Mucosa of descending colon (tissue), 3 donors: ENCODE data around the gene STAT5A. TPM values are rescaled to one million over a fixed set of nuclear protein-coding genes. Genes with fewer than 3 reads are reported as not detected.

ENCODE experiments used
- ATAC-seq: fragments of 200-7000 bp; cut with Tn5 transposase; one replicate; pipeline ENCODE4 v1.9.1; 2020; ENCODE audit warnings: mild to moderate bottlenecking, moderate library complexity
- DNase-seq, 3 donors: peaks; one replicate each; pipeline ENCODE4 v3.0.0-alpha.2; 2020
- H3K36me3 ChIP-seq: fragments of 200-600 bp; one replicate; pipeline ENCODE4 v1.8.0; 2021; ENCODE audit warnings: low read depth, mild to moderate bottlenecking
- H3K4me1 ChIP-seq: fragments of 200-600 bp; one replicate; pipeline ENCODE4 v1.8.0; 2021; ENCODE audit warnings: low read depth, mild to moderate bottlenecking
- H3K4me3 ChIP-seq: fragments of 200-600 bp; one replicate; pipeline ENCODE4 v1.8.0; 2021; ENCODE audit warnings: mild to moderate bottlenecking
- H3K9me3 ChIP-seq: fragments of 200-600 bp; one replicate; pipeline ENCODE4 v1.8.0; 2021; ENCODE audit warnings: mild to moderate bottlenecking
- CTCF ChIP-seq: fragments of 200-600 bp; IDR thresholded peaks from one replicate; pipeline ENCODE4 v1.8.0; 2022; ENCODE audit warnings: antibody characterized with exemption, mild to moderate bottlenecking
- intact Hi-C, 2 donors: fragments of 100-400 bp; cut with DNase I in 1 of 2; cut with micrococcal nuclease in 1 of 2; formaldehyde crosslinking; loops; one replicate each; pipeline versions ENCODE4 v1.11.0 to v1.11.1; 2022; cut with DNase I, micrococcal nuclease
- total RNA-seq, 3 donors: library from RNA; stranded (reverse); fragmentation: NEBNext Ultra II Directional in 2 of 3; extraction: Animal tissue kit (Norgen Biotek cat#: 25700) in 2 of 3; gene quantifications; one replicate each; pipeline versions ENCODE4 v1.2.1 to v1.2.4, GENCODE V29; 2021 to 2023
- donor health status: DM: no; HTN: no; CAD: no; lungs with moderate emphysema.
- donor health status: DM: no; HTN: no; CAD: no.
- donor health status: DM: no; HTN: yes; CAD: no.

Gene STAT5A
- total RNA-seq, 3 donors from 2014 or later, result 26.4 to 53.7 (median 29.7) TPM

DNA sequence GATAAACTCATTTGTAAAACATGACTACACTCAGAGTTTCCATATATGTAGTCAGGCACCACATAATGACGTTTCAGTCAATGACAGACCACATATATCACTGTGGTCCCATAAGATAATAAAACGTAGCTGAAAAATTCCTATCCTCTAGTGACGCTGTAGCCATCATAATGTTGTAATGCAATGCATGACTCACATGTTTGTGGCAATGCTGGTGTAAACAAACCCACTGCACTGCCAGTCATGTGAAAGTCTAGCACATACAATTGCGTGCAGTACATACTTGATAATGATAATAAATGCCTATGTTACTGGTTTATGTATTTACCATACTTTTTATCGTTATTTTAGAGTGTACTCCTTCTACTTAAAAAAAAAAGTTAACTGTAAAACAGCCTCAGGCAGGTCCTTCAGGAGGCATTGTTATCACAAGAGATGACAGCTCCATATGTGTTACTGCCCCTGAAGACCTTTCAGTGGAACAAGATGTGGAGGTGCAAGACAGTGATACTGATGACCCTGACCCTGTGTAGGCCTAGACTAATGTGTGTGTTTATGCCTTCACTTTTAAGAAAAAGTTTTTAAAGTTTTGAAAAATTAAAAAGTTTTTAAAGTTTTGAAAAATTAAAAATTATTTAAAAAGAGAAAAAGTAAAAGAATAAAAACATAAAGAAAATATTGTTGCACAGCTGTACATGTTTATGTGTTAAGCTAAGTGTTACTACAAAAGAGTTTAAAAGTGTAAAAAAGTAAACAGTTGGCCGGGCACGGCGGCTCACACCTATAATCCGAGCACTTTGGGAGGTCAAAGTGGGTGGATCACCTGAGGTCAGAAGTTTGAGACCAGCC is 21.2 kb upstream of the STAT5A start:
- TF ChIP-seq CTCF, result no peak
- H3K36me3 ChIP-seq, result no peaks in the 10 kb centered on the region
- intact Hi-C loops, result no loop called here
- H3K4me1 ChIP-seq, result no peaks in the 10 kb centered on the region
- H3K9me3 ChIP-seq, result no peaks in the 10 kb centered on the region
- DNase-seq (no peak), ATAC-seq (peak; percentile 76)
- no peak overlapping the region for H3K4me3 ChIP-seq

DNA sequence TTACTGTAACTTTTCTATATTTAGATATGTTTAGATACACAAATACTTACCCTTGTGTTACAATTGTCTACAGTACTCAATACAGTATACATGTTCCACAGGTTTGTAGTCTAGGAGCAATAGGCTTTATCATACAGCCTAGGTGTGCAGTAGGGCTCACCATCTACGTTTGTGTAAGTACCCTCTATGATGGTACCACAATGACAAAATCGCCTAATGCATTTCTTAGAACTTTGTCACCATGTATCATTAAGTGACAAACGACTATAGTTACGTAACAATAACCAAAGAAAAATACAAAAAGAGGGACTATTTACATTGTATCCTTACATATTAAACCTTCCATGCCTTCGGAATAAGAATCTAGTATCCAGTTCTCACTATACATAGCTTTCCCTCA is 20.1 kb upstream of the STAT5A start:
- no peaks in the 10 kb centered on the region for H3K4me1 ChIP-seq
- no peak for DNase-seq
- TF ChIP-seq CTCF, result no peak

GRCh38 chr17:42270170-42270535 is 18.1 kb upstream of the STAT5A start:
- ATAC-seq, result no peak

More for the DNA sequence above, 20.1 kb upstream of the STAT5A start:
- Histone ChIP-seq H3K4me3 (no peak overlapping the region), H3K9me3 (no peaks in the 10 kb centered on the region), H3K36me3 (no peaks in the 10 kb centered on the region)
- ATAC-seq, result no peak
- intact Hi-C loops, result no loop called here

GRCh38 chr17:42270596-42270995 is 17.7 kb upstream of the STAT5A start:
- Histone ChIP-seq H3K9me3 (no peaks in the 10 kb centered on the region), H3K4me3 (no peak overlapping the region), H3K4me1 (peaks cover 12% of the 10 kb centered on the region), H3K36me3 (no peaks in the 10 kb centered on the region)
- DNase-seq, result no peak
- intact Hi-C loops, result no loop called here
- no peak for TF ChIP-seq CTCF
- ATAC-seq, result no peak

More at GRCh38 chr17:42270170-42270535, 18.1 kb upstream of the STAT5A start:
- TF ChIP-seq CTCF, result no peak
- no peaks in the 10 kb centered on the region for H3K36me3 ChIP-seq
- H3K4me3 ChIP-seq, result no peak overlapping the region
- no peak for DNase-seq
- H3K4me1 ChIP-seq, result peaks cover 12% of the 10 kb centered on the region
- H3K9me3 ChIP-seq, result no peaks in the 10 kb centered on the region
- intact Hi-C loops, result no loop called here

DNA sequence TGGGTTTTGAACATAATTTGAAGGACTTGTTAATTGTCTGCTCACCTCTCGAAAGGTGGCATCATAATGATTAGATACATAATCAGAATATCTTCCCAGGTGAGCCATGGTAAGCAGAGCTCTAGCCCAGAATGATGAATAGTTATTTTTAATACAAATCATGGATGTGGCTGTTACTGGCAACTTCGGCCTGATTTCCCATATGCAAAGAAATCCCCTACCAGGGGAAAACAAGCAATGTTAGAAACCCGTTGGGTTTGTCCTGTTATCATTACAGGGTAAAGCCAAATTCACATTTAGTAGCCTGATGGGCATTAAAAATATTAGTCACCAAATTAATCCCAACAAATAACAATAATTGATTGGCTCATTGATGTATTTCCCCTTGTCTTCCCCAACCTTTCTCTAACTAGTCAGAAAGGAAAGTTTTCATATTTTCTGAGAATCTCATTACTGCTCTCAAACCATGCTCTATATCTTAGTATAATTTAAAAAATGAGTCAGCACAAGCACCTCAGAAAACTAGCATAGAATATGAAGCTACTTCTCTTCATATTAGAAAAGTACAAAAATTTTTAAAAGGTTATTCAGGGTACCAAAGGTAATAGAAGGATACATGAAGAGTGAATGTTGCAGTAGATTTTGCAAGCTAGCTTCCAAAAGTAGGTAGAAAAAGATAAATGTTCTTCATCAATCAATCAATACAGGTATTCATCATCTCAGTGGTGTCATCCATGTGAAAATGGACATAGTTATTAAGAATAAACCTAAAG is 17.1 kb upstream of the STAT5A start:
- no peaks in the 10 kb centered on the region for H3K36me3 ChIP-seq
- TF ChIP-seq CTCF, result no peak
- ATAC-seq (no peak), DNase-seq (no peak)
- H3K4me3 ChIP-seq, result no peak overlapping the region
- no peaks in the 10 kb centered on the region for H3K9me3 ChIP-seq
- intact Hi-C loops, result no loop called here
- H3K4me1 ChIP-seq, result peaks cover 12% of the 10 kb centered on the region
